Peyer's patch (tissue), 4 donors: ENCODE data around the gene MRPL10. TPM values are rescaled to one million over a fixed set of nuclear protein-coding genes. Genes with fewer than 3 reads are reported as not detected.

ENCODE experiments used
- DNase-seq, 3 donors: peaks; one replicate each; pipeline ENCODE4 v3.0.0-alpha.2; 2017 to 2019
- H3K27ac ChIP-seq, 4 donors: fragments of 200-600 bp; sonication (generic); one replicate each; pipeline ENCODE4 v1.5.1; 2016 to 2019
- H3K27me3 ChIP-seq, 2 donors: fragments of 200-600 bp; sonication (generic); one replicate each; pipeline ENCODE4 v1.5.1; 2019
- H3K36me3 ChIP-seq, 3 donors: fragments of 200-600 bp; sonication (generic); one replicate each; pipeline ENCODE4 v1.5.1; 2016 to 2019
- H3K4me1 ChIP-seq, 4 donors: fragments of 200-600 bp; sonication (generic); one replicate each; pipeline ENCODE4 v1.5.1; 2016 to 2019
- H3K4me3 ChIP-seq, 4 donors: fragments of 200-600 bp; sonication (generic); 1 replicate in 3 of 4; 2 replicates in 1 of 4; pipeline ENCODE4 v1.5.1; 2016 to 2019; ENCODE audit warnings: mild to moderate bottlenecking in 1 of 4
- H3K9me3 ChIP-seq, 4 donors: fragments of 200-600 bp; sonication (generic); one replicate each; pipeline ENCODE4 v1.5.1; 2016 to 2019; ENCODE audit warnings: mild to moderate bottlenecking in 1 of 4
- POLR2A ChIP-seq, 2 donors: fragments of 450-650 bp; IDR thresholded peaks; one replicate each; pipeline ENCODE4 v1.5.1; 2017; ENCODE audit warnings: antibody characterized with exemption in 2 of 2, mild to moderate bottlenecking in 2 of 2, moderate library complexity in 2 of 2
- total RNA-seq, 4 donors: library from RNA; depleted of rRNA; stranded (reverse); fragments of >200 nt; gene quantifications; one replicate each; pipeline ENCODE4 v1.1.0, GENCODE V29; 2016
- TF ChIP-seq, protein P1 (sequence below), 6 experiments: fragments of 450-650 bp in 4 of 6; fragments of 200-600 bp in 2 of 6; sonication (generic) in 1 of 6; IDR thresholded peaks; one replicate each; pipeline ENCODE4 v1.5.1; 2017 to 2019; ENCODE audit warnings: antibody characterized with exemption in 6 of 6, mild to moderate bottlenecking in 3 of 6, moderate library complexity in 1 of 6

MRPL10 gene
- total RNA-seq, 4 donors from 2014 or later, result 30.5 to 50.4 (median 34.8) TPM

DNA sequence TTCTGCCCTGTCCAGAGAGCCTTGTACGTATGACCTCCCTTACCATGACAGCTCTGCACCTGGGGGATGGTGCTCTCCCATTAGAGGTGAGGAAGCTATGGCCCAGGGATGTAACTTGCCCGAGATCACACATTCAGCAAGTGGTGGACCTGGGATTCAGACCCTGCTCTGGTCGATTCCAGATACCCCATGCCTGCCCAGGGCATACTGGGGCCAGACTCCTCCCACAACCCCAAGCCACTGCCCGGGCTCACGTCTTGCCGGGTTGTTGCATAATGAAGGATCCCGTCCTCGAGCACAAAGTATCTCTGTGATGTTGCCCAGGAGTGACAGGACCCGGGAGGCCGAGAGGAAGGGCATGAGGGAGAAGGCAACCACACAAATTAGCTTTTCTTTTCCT is 11.9 kb downstream of the MRPL10 start:
- peaks cover 0 to 22% (median 13%) of the 10 kb centered on the region in 4 donors for H3K4me1 ChIP-seq
- TF ChIP-seq POLR2A (IDR thresholded peaks at IDR 0.05), result no peak
- TF ChIP-seq, protein P1, sequence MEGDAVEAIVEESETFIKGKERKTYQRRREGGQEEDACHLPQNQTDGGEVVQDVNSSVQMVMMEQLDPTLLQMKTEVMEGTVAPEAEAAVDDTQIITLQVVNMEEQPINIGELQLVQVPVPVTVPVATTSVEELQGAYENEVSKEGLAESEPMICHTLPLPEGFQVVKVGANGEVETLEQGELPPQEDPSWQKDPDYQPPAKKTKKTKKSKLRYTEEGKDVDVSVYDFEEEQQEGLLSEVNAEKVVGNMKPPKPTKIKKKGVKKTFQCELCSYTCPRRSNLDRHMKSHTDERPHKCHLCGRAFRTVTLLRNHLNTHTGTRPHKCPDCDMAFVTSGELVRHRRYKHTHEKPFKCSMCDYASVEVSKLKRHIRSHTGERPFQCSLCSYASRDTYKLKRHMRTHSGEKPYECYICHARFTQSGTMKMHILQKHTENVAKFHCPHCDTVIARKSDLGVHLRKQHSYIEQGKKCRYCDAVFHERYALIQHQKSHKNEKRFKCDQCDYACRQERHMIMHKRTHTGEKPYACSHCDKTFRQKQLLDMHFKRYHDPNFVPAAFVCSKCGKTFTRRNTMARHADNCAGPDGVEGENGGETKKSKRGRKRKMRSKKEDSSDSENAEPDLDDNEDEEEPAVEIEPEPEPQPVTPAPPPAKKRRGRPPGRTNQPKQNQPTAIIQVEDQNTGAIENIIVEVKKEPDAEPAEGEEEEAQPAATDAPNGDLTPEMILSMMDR (IDR thresholded peaks at IDR 0.05), result no peak
- H3K27me3 ChIP-seq, result no peaks in the 10 kb centered on the region
- no peak for DNase-seq
- H3K27ac ChIP-seq, result peak overlapping the region in 3 of 4 donors; percentile 79 to 91 (median 84)
- peak overlapping the region in 1 of 4 donors; percentile 73 for H3K4me3 ChIP-seq
- no peaks in the 10 kb centered on the region for H3K9me3 ChIP-seq
- H3K36me3 ChIP-seq, result peaks cover 0 to 60% (median 0%) of the 10 kb centered on the region in 3 donors

DNA sequence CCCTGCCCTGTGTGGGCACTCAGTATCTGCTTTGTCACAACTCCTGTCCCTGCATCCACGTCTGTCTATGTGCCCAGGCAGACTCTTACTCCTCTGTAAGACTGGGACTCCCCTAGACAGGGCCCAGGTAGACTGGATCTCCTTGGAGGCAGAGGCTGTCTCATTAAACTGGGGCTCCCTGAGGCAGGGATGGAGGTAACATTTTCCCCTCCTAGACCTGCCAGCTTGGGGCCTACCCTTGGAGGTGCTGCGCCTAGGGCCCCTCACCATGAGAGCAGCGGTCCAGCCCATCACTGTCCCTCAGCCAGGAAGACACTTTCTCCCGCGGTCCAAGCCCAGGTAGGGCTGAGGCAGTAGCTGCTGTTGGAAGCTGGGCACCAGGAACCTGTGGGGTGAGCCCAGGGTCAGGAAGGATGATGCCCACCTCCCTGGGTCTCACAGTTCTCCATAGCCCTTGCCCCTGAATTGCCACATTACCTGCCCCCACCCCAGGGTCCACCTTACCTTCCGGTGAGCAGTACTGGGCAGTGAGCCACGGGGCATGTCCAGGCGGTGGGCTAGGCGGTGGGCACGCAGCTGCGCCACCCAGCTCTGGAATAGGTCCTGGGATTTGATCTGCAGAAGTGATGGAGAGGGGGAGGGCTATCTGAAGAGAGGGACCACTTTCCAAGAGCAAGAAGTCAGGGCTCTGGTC is 13.2 kb downstream of the MRPL10 start:
- H3K27ac ChIP-seq, result no peak overlapping the region
- H3K4me3 ChIP-seq, result no peak overlapping the region
- H3K27me3 ChIP-seq, result no peaks in the 10 kb centered on the region
- H3K4me1 ChIP-seq, result peaks cover 0 to 22% (median 13%) of the 10 kb centered on the region in 4 donors
- no peaks in the 10 kb centered on the region for H3K9me3 ChIP-seq
- TF ChIP-seq POLR2A (IDR thresholded peaks at IDR 0.05), result no peak
- TF ChIP-seq, protein P1 (IDR thresholded peaks at IDR 0.05), result no peak
- DNase-seq, result no peak
- H3K36me3 ChIP-seq, result peaks cover 0 to 62% (median 0%) of the 10 kb centered on the region in 3 donors

DNA sequence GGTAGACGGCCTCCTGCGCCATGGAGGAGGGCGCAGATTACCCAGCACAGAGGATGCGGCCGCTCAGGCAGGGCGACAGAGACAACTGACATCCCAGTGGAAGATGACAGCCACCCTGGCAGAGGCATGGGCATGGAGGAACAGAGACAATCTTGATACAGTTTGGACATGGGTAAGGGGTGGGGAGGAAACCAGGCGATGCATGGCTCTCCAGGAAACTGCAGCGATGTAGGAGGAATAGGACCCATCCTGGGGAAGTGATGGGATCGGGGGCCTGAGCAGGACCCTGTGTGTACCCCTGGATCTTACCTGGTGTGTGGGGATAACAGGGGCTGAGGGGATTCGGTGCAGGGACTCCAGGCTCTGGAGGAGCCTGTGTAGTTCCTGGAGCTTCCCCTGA is 14.4 kb downstream of the MRPL10 start:
- Histone ChIP-seq H3K36me3 (peaks cover 0 to 74% (median 0%) of the 10 kb centered on the region in 3 donors), H3K4me1 (peaks cover 0 to 18% (median 9%) of the 10 kb centered on the region in 4 donors), H3K9me3 (no peaks in the 10 kb centered on the region), H3K27ac (no peak overlapping the region), H3K4me3 (no peak overlapping the region), H3K27me3 (no peaks in the 10 kb centered on the region)
- TF ChIP-seq POLR2A (IDR thresholded peaks at IDR 0.05), result no peak
- TF ChIP-seq, protein P1 (IDR thresholded peaks at IDR 0.05), result no peak
- no peak for DNase-seq

DNA sequence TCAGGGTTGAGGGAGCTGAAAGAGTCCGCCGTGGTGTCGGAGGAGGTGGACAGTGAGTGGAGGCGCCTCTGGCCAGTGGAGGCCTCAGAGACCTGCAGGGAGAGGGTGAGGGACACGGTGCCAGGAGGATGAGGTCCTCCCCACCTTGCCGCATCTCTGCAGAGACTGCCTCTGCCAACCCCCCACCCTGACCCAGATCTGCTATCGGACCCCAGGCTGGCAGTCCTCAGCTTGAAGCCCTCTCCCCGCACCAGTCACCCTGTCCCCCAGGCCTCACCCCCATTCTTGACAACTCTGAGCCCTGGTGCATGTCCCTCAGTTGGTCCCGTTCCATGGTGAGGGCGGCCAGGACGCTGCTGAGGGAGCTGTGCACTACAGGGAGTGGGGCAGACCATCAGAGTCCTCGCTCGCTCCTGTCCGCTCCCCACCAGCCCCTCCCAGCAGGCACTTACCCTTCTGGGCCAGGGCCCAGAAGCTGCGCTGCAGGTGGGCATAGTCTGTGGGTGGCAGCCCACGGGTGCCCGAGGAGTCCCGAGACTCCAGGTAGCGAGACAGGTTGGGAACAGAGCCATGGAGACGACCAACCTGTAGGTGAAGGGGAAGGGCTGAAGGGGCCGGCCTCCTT is 15.1 kb downstream of the MRPL10 start:
- Histone ChIP-seq H3K27me3 (no peaks in the 10 kb centered on the region), H3K27ac (no peak overlapping the region), H3K4me1 (peaks cover 0 to 17% (median 8%) of the 10 kb centered on the region in 4 donors), H3K9me3 (no peaks in the 10 kb centered on the region), H3K4me3 (no peak overlapping the region), H3K36me3 (peaks cover 0 to 77% (median 0%) of the 10 kb centered on the region in 3 donors)
- no peak for TF ChIP-seq POLR2A (IDR thresholded peaks at IDR 0.05)
- TF ChIP-seq, protein P1 (IDR thresholded peaks at IDR 0.05), result no peak
- no peak for DNase-seq

DNA sequence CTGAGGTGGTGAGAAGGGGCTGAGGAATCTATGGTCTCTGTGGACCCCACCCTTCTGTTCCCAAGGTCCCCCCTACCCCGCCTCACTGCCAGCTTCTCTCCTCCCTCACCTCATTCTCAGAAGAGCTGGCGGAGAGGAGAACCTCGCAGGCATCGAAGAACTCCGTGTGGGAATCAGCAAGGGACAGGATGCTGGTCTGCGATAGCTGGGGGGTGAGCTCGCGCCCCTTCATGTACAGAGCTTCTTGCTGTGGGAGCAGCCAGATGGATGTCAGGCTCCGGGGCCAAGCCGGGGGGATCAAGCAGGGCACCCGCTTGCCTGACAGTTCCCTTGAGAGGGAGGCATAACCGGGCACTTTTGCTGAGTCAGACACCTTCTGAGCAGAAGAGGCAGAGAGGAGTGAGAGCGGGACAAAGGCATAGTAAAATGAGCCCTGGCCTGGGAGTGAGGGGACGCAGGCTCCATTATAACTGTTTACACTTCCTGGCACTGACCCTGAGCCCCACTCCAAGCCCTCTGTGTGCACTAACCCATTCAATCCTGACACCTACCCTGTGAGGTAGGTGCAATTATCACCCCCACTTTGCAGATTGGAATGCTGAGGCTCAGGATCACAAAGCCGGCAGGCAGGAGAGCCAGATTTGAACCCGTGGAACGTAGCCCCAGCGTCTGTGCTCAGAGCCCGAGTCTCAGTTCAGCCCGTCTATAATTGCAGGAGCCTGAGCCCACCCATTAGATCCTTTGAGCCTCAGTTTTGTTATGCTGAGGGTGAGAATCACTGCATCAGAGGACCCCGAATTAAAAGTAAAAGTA is 16.0 kb downstream of the MRPL10 start:
- no peak for TF ChIP-seq POLR2A (IDR thresholded peaks at IDR 0.05)
- TF ChIP-seq, protein P1 (IDR thresholded peaks at IDR 0.05), result no peak
- Histone ChIP-seq H3K4me3 (no peak overlapping the region), H3K4me1 (peaks cover 0 to 17% (median 4%) of the 10 kb centered on the region in 4 donors), H3K36me3 (peaks cover 0 to 79% (median 0%) of the 10 kb centered on the region in 3 donors), H3K27ac (no peak overlapping the region), H3K27me3 (no peaks in the 10 kb centered on the region), H3K9me3 (no peaks in the 10 kb centered on the region)
- no peak for DNase-seq
